Measurements from ENCODE around the gene IFT122.

The IFT122 gene

GRCh38 chr3:129421236-129421883 is 18.7 kb upstream of the IFT122 start:
- no peak for DNase-seq (ENCODE audit: low spot score in 2 of 2)
- Histone ChIP-seq H3K4me3 (no peak overlapping the region), H3K4me1 (peaks cover 6% of the 10 kb centered on the region; the same call in 1 of the 2 replicates), H3K36me3 (replicated peaks) (no peaks in the 10 kb centered on the region), H3K9me3 (no peaks in the 10 kb centered on the region), H3K27me3 (ENCODE audit: low read depth) (no peaks in the 10 kb centered on the region)
- in situ Hi-C loops (cut with MboI; ENCODE audit: low sequenced_read_pairs) = no loop called here

- no peaks in the 10 kb centered on the region for H3K27me3 ChIP-seq (ENCODE audit: low read depth)
- H3K4me3 ChIP-seq = no peak overlapping the region
- DNase-seq (ENCODE audit: low spot score in 2 of 2) = no peak
- H3K4me1 ChIP-seq = peaks cover 6% of the 10 kb centered on the region; the same call in 1 of the 2 replicates
- H3K36me3 ChIP-seq (replicated peaks) = no peaks in the 10 kb centered on the region
- in situ Hi-C loops (cut with MboI; ENCODE audit: low sequenced_read_pairs) = no loop called here
- no peaks in the 10 kb centered on the region for H3K9me3 ChIP-seq
Measured at GRCh38 chr3:129421988-129422745, 17.9 kb upstream of the IFT122 start.

- DNase-seq (ENCODE audit: low spot score in 2 of 2) = no peak
- H3K9me3 ChIP-seq = no peaks in the 10 kb centered on the region
- no peaks in the 10 kb centered on the region for H3K27me3 ChIP-seq (ENCODE audit: low read depth)
- H3K36me3 ChIP-seq (replicated peaks) = no peaks in the 10 kb centered on the region
- in situ Hi-C loops (cut with MboI; ENCODE audit: low sequenced_read_pairs) = no loop called here
- H3K4me3 ChIP-seq = no peak overlapping the region
- H3K4me1 ChIP-seq = peaks cover 6% of the 10 kb centered on the region; the same call in 1 of the 2 replicates
Measured at GRCh38 chr3:129422897-129423296, 17.1 kb upstream of the IFT122 start.

GRCh38 chr3:129424185-129424841 is 15.7 kb upstream of the IFT122 start:
- Histone ChIP-seq H3K4me3 (no peak overlapping the region), H3K4me1 (peaks cover 6% of the 10 kb centered on the region; the same call in 1 of the 2 replicates), H3K9me3 (no peaks in the 10 kb centered on the region), H3K27me3 (ENCODE audit: low read depth) (no peaks in the 10 kb centered on the region), H3K36me3 (replicated peaks) (peaks cover 6% of the 10 kb centered on the region; the same call in 1 of the 2 replicates)
- in situ Hi-C loops (cut with MboI; ENCODE audit: low sequenced_read_pairs) = no loop called here
- peak in 1 of 2 experiments; percentile 42 for DNase-seq (ENCODE audit: low spot score in 2 of 2)

- no peak for DNase-seq (ENCODE audit: low spot score in 2 of 2)
- Histone ChIP-seq H3K27me3 (ENCODE audit: low read depth) (no peaks in the 10 kb centered on the region), H3K4me3 (no peak overlapping the region), H3K9me3 (no peaks in the 10 kb centered on the region), H3K36me3 (replicated peaks) (peaks cover 6% of the 10 kb centered on the region), H3K4me1 (peaks cover 6% of the 10 kb centered on the region; the same call in 1 of the 2 replicates)
- in situ Hi-C loops (cut with MboI; ENCODE audit: low sequenced_read_pairs) = no loop called here
Measured at GRCh38 chr3:129425213-129425612, 14.8 kb upstream of the IFT122 start.

GRCh38 chr3:129425619-129426018 is 14.4 kb upstream of the IFT122 start:
- peaks cover 6% of the 10 kb centered on the region; the same call in 1 of the 2 replicates for H3K4me1 ChIP-seq
- H3K36me3 ChIP-seq (replicated peaks) = peaks cover 6% of the 10 kb centered on the region
- H3K4me3 ChIP-seq = no peak overlapping the region
- no peak for DNase-seq (ENCODE audit: low spot score in 2 of 2)
- no peaks in the 10 kb centered on the region for H3K27me3 ChIP-seq (ENCODE audit: low read depth)
- H3K9me3 ChIP-seq = no peaks in the 10 kb centered on the region
- in situ Hi-C loops (cut with MboI; ENCODE audit: low sequenced_read_pairs) = no loop called here

- Histone ChIP-seq H3K36me3 (replicated peaks) (peaks cover 28% of the 10 kb centered on the region), H3K27me3 (ENCODE audit: low read depth) (no peaks in the 10 kb centered on the region), H3K9me3 (no peaks in the 10 kb centered on the region), H3K4me1 (peaks cover 6% of the 10 kb centered on the region; the same call in 1 of the 2 replicates), H3K4me3 (no peak overlapping the region)
- in situ Hi-C loops (cut with MboI; ENCODE audit: low sequenced_read_pairs) = no loop called here
- peak in 1 of 2 experiments; percentile 5 for DNase-seq (ENCODE audit: low spot score in 2 of 2)
Measured at GRCh38 chr3:129428007-129428375, 12.0 kb upstream of the IFT122 start.

GRCh38 chr3:129428376-129429079 is 11.5 kb upstream of the IFT122 start, which contains the start of gene EFCAB12:
Gene EFCAB12, minus strand, starts transcription at chr3:129428636. Its CDS starts 148 bp downstream, at chr3:129428488.
- peaks cover 31% of the 10 kb centered on the region for H3K36me3 ChIP-seq (replicated peaks)

GRCh38 chr3:129429080-129429451 is 11.0 kb upstream of the IFT122 start:
- H3K27me3 ChIP-seq (ENCODE audit: low read depth) = no peaks in the 10 kb centered on the region
- DNase-seq (ENCODE audit: low spot score in 2 of 2) = no peak
- no peak overlapping the region for H3K4me3 ChIP-seq
- peaks cover 35% of the 10 kb centered on the region for H3K36me3 ChIP-seq (replicated peaks)
- in situ Hi-C loops (cut with MboI; ENCODE audit: low sequenced_read_pairs) = no loop called here
- H3K9me3 ChIP-seq = no peaks in the 10 kb centered on the region
- H3K4me1 ChIP-seq = peaks cover 5% of the 10 kb centered on the region; the same call in 1 of the 2 replicates

More at GRCh38 chr3:129428376-129429079, 11.5 kb upstream of the IFT122 start, which contains the start of gene EFCAB12:
- no peak within 1 kb of the TSS for H3K4me3 ChIP-seq
- in situ Hi-C loops (cut with MboI; ENCODE audit: low sequenced_read_pairs) = no loop called here
- H3K4me1 ChIP-seq = peaks cover 6% of the 10 kb centered on the region; the same call in 1 of the 2 replicates
- no peaks in the 10 kb centered on the region for H3K27me3 ChIP-seq (ENCODE audit: low read depth)
- no peaks in the 10 kb centered on the region for H3K9me3 ChIP-seq
- peak in 1 of 2 experiments; percentile 8 for DNase-seq (ENCODE audit: low spot score in 2 of 2)

- in situ Hi-C loops (cut with MboI; ENCODE audit: low sequenced_read_pairs) = no loop called here
- DNase-seq (ENCODE audit: low spot score in 2 of 2) = peak in 1 of 2 experiments; percentile 4
- no peaks in the 10 kb centered on the region for H3K27me3 ChIP-seq (ENCODE audit: low read depth)
- H3K4me1 ChIP-seq = no peaks in the 10 kb centered on the region
- H3K36me3 ChIP-seq (replicated peaks) = peaks cover 35% of the 10 kb centered on the region
- no peak overlapping the region for H3K4me3 ChIP-seq
- no peaks in the 10 kb centered on the region for H3K9me3 ChIP-seq
Measured at GRCh38 chr3:129429602-129430001, 10.4 kb upstream of the IFT122 start.

GRCh38 chr3:129432036-129432435 is 8.0 kb upstream of the IFT122 start:
- Histone ChIP-seq H3K4me3 (no peak overlapping the region), H3K4me1 (no peaks in the 10 kb centered on the region), H3K36me3 (replicated peaks) (peaks cover 39% of the 10 kb centered on the region), H3K9me3 (no peaks in the 10 kb centered on the region), H3K27me3 (ENCODE audit: low read depth) (no peaks in the 10 kb centered on the region)
- no peak for DNase-seq (ENCODE audit: low spot score in 2 of 2)
- in situ Hi-C loops (cut with MboI; ENCODE audit: low sequenced_read_pairs) = no loop called here

- Histone ChIP-seq H3K4me3 (no peak overlapping the region), H3K4me1 (no peaks in the 10 kb centered on the region), H3K9me3 (no peaks in the 10 kb centered on the region), H3K36me3 (replicated peaks) (peaks cover 45% of the 10 kb centered on the region), H3K27me3 (ENCODE audit: low read depth) (no peaks in the 10 kb centered on the region)
- in situ Hi-C loops (cut with MboI; ENCODE audit: low sequenced_read_pairs) = no loop called here
- DNase-seq (ENCODE audit: low spot score in 2 of 2) = no peak
Measured at GRCh38 chr3:129432671-129433070, 7.4 kb upstream of the IFT122 start.

- Histone ChIP-seq H3K36me3 (replicated peaks) (peaks cover 46% of the 10 kb centered on the region), H3K4me3 (no peak overlapping the region), H3K27me3 (ENCODE audit: low read depth) (no peaks in the 10 kb centered on the region), H3K4me1 (peaks cover 3% of the 10 kb centered on the region; the same call in 1 of the 2 replicates), H3K9me3 (no peaks in the 10 kb centered on the region)
- no peak for DNase-seq (ENCODE audit: low spot score in 2 of 2)
- in situ Hi-C loops (cut with MboI; ENCODE audit: low sequenced_read_pairs) = no loop called here
Measured at GRCh38 chr3:129433565-129433964, 6.5 kb upstream of the IFT122 start.

Measured in HAP-1 (cell line).